ENCODE results near the gene ZNF324. TPM values are rescaled to one million over a fixed set of nuclear protein-coding genes. Genes with fewer than 3 reads are reported as not detected.

The ZNF324 gene
- total and polyA plus RNA-seq, 2 experiments from 2014 or later, result 5.5 to 16.3 TPM

- in situ Hi-C loops (cut with MboI), result no loop called here
- Histone ChIP-seq H3K4me1 (ENCODE audit: insufficient read depth) (peaks cover 16% of the 10 kb centered on the region), H3K9me3 (ENCODE audit: low read depth) (no peaks in the 10 kb centered on the region), H3K79me2 (ENCODE audit: insufficient read depth) (peaks cover 2% of the 10 kb centered on the region), H3K4me3 (peak overlapping the region; percentile 76; the same call in 1 of the 2 replicates), H2AFZ (no peak overlapping the region), H3K27ac (peak overlapping the region; percentile 94), H3K4me2 (ENCODE audit: unreplicated experiment) (peak overlapping the region; percentile 73), H3K9me2 (ENCODE audit: insufficient read depth) (no peaks in the 10 kb centered on the region), H3K9ac (peak overlapping the region; percentile 88), H3K36me3 (ENCODE audit: low read depth) (no peaks in the 10 kb centered on the region; the same call in 1 of the 2 replicates), H4K20me1 (ENCODE audit: insufficient read depth) (no peaks in the 10 kb centered on the region), H3K27me3 (replicated peaks; ENCODE audit: insufficient read depth) (no peaks in the 10 kb centered on the region), H3F3A (ENCODE audit: insufficient read depth) (peaks cover 21% of the 10 kb centered on the region)
- peak; percentile 56 for DNase-seq
- no peak for TF ChIP-seq EZH2phosphoT487 (IDR thresholded peaks at IDR 0.05; ENCODE audit: insufficient read depth, low read depth)
- TF ChIP-seq EZH2 (IDR thresholded peaks at IDR 0.05; ENCODE audit: insufficient read depth, poor library complexity, severe bottlenecking), result no peak
- 76 to 78% methylated on average over 12 of the region's 12 CpGs for WGBS, 2 experiments (ENCODE audit: low coverage in 1 of 2, low lambda C conversion rate in 2 of 2, missing lambda C conversion rate in 2 of 2)
These were observed 7.6 kb downstream of the ZNF324 start for GRCh38 chr19:58474291-58474996.

GRCh38 chr19:58474997-58475713, 8.3 kb downstream of the ZNF324 start:
- in situ Hi-C loops (cut with MboI), result no loop called here
- WGBS, 2 experiments (ENCODE audit: low coverage in 1 of 2, low lambda C conversion rate in 2 of 2, missing lambda C conversion rate in 2 of 2), result 23 to 25% methylated on average over 24 to 27 of the region's 27 CpGs
- Histone ChIP-seq H3K27me3 (replicated peaks; ENCODE audit: insufficient read depth) (no peaks in the 10 kb centered on the region), H3K27ac (peak overlapping the region; percentile 94), H3K79me2 (ENCODE audit: insufficient read depth) (no peaks in the 10 kb centered on the region), H4K20me1 (ENCODE audit: insufficient read depth) (no peaks in the 10 kb centered on the region), H2AFZ (peak overlapping the region; percentile 73), H3K9me2 (ENCODE audit: insufficient read depth) (no peaks in the 10 kb centered on the region), H3K4me2 (ENCODE audit: unreplicated experiment) (peak overlapping the region; percentile 73), H3F3A (ENCODE audit: insufficient read depth) (peaks cover 21% of the 10 kb centered on the region), H3K9ac (peak overlapping the region; percentile 88), H3K4me3 (peak overlapping the region; percentile 76), H3K4me1 (ENCODE audit: insufficient read depth) (peaks cover 16% of the 10 kb centered on the region), H3K36me3 (ENCODE audit: low read depth) (no peaks in the 10 kb centered on the region; the same call in 1 of the 2 replicates), H3K9me3 (ENCODE audit: low read depth) (no peaks in the 10 kb centered on the region)
- DNase-seq, result no peak
- no peak for TF ChIP-seq EZH2 (IDR thresholded peaks at IDR 0.05; ENCODE audit: insufficient read depth, poor library complexity, severe bottlenecking)
- TF ChIP-seq EZH2phosphoT487 (IDR thresholded peaks at IDR 0.05; ENCODE audit: insufficient read depth, low read depth), result no peak

GRCh38 chr19:58475714-58476497, 9.0 kb downstream of the ZNF324 start, which contains the start of gene ZNF446:
Gene ZNF446 (plus strand): TSS chr19:58476352. CDS start chr19:58477219, 867 bp downstream.
- in situ Hi-C loops (cut with MboI), result no loop called here
- no peak for TF ChIP-seq EZH2phosphoT487 (IDR thresholded peaks at IDR 0.05; ENCODE audit: insufficient read depth, low read depth)
- no peak for TF ChIP-seq EZH2 (IDR thresholded peaks at IDR 0.05; ENCODE audit: insufficient read depth, poor library complexity, severe bottlenecking)
- Histone ChIP-seq H3K4me3 (peak within 1 kb of the TSS; percentile 76), H3K27ac (peak within 1 kb of the TSS; percentile 94), H3F3A (ENCODE audit: insufficient read depth) (peaks cover 21% of the 10 kb centered on the region), H3K4me1 (ENCODE audit: insufficient read depth) (peaks cover 16% of the 10 kb centered on the region), H3K36me3 (ENCODE audit: low read depth) (no peaks in the 10 kb centered on the region; the same call in 1 of the 2 replicates), H4K20me1 (ENCODE audit: insufficient read depth) (no peaks in the 10 kb centered on the region), H3K9me2 (ENCODE audit: insufficient read depth) (no peaks in the 10 kb centered on the region), H3K4me2 (ENCODE audit: unreplicated experiment) (peak within 1 kb of the TSS; percentile 73), H3K27me3 (replicated peaks; ENCODE audit: insufficient read depth) (no peaks in the 10 kb centered on the region), H3K9me3 (ENCODE audit: low read depth) (no peaks in the 10 kb centered on the region), H3K79me2 (ENCODE audit: insufficient read depth) (no peaks in the 10 kb centered on the region), H3K9ac (peak within 1 kb of the TSS; percentile 88), H2AFZ (peak within 1 kb of the TSS; percentile 73)
- DNase-seq, result peak; percentile 99
- 1% methylated on average over 53 to 64 of the region's 64 CpGs for WGBS, 2 experiments (ENCODE audit: low coverage in 1 of 2, low lambda C conversion rate in 2 of 2, missing lambda C conversion rate in 2 of 2)

- Histone ChIP-seq H3K4me1 (ENCODE audit: insufficient read depth) (peaks cover 16% of the 10 kb centered on the region), H3K79me2 (ENCODE audit: insufficient read depth) (no peaks in the 10 kb centered on the region), H4K20me1 (ENCODE audit: insufficient read depth) (no peaks in the 10 kb centered on the region), H3K27ac (peak overlapping the region; percentile 94), H3K27me3 (replicated peaks; ENCODE audit: insufficient read depth) (no peaks in the 10 kb centered on the region), H3K36me3 (ENCODE audit: low read depth) (no peaks in the 10 kb centered on the region; the same call in 1 of the 2 replicates), H3K9ac (peak overlapping the region; percentile 88), H3F3A (ENCODE audit: insufficient read depth) (peaks cover 21% of the 10 kb centered on the region), H3K4me3 (peak overlapping the region; percentile 76), H3K4me2 (ENCODE audit: unreplicated experiment) (peak overlapping the region; percentile 73), H3K9me2 (ENCODE audit: insufficient read depth) (no peaks in the 10 kb centered on the region), H2AFZ (peak overlapping the region; percentile 73), H3K9me3 (ENCODE audit: low read depth) (no peaks in the 10 kb centered on the region)
- peak; percentile 80 for DNase-seq
- no peak for TF ChIP-seq EZH2 (IDR thresholded peaks at IDR 0.05; ENCODE audit: insufficient read depth, poor library complexity, severe bottlenecking)
- no peak for TF ChIP-seq EZH2phosphoT487 (IDR thresholded peaks at IDR 0.05; ENCODE audit: insufficient read depth, low read depth)
- WGBS, 2 experiments (ENCODE audit: low coverage in 1 of 2, low lambda C conversion rate in 2 of 2, missing lambda C conversion rate in 2 of 2), result 1% methylated on average over 23 to 27 of the region's 27 CpGs
- in situ Hi-C loops (cut with MboI), result no loop called here
These were observed 9.7 kb downstream of the ZNF324 start for GRCh38 chr19:58476498-58477015.
